Neural cell (in vitro differentiated cells): ENCODE measurements around the gene ABHD2. TPM values are rescaled to one million over a fixed set of nuclear protein-coding genes. Genes with fewer than 3 reads are reported as not detected.

Experiments used
- H2AFZ ChIP-seq: fragments of 200-600, 300-800 bp; sonication (generic), shearing (Covaris generic); 2 replicates; pipeline ENCODE4 v1.6.0; 2014; ENCODE audit warnings: low read depth, mild to moderate bottlenecking, antibody characterized with exemption, low read length, moderate library complexity
- H3F3A ChIP-seq: fragments of 200-600 bp; shearing (Covaris generic); 2 replicates; pipeline ENCODE4 v1.6.1; 2016; ENCODE audit warnings: mild to moderate bottlenecking, moderate library complexity, mixed read lengths, antibody characterized with exemption, low read length; ENCODE audit not compliant: insufficient read depth, poor library complexity, severe bottlenecking
- H3K27ac ChIP-seq: fragments of 200-600, 300-800 bp; sonication (generic), shearing (Covaris generic); 2 replicates; pipeline ENCODE4 v1.5.1; 2014; ENCODE audit warnings: mild to moderate bottlenecking, low read length, moderate library complexity
- H3K27me3 ChIP-seq: fragments of 300-800, 200-600 bp; sonication (generic), shearing (Covaris generic); 2 replicates; pipeline ENCODE4 v1.6.0; 2014; ENCODE audit warnings: mild to moderate bottlenecking, low read depth, low read length, moderate library complexity; ENCODE audit not compliant: insufficient read depth
- H3K36me3 ChIP-seq: fragments of 300-800, 200-600 bp; sonication (generic), shearing (Covaris generic); 2 replicates; pipeline ENCODE4 v1.5.1; 2014; ENCODE audit warnings: mild to moderate bottlenecking, antibody characterized with exemption, low read length, moderate library complexity; ENCODE audit not compliant: insufficient read depth
- H3K4me2 ChIP-seq: fragments of 300-800, 200-600 bp; sonication (generic), shearing (Covaris generic); 2 replicates; pipeline ENCODE4 v1.6.0; 2014; ENCODE audit warnings: mild to moderate bottlenecking, low read length
- H3K4me3 ChIP-seq: fragments of 300-800, 200-600 bp; sonication (generic), shearing (Covaris generic); 2 replicates; pipeline ENCODE4 v1.5.1; 2014; ENCODE audit warnings: mild to moderate bottlenecking, low read length, moderate library complexity
- H3K79me2 ChIP-seq: fragments of 200-600 bp; shearing (Covaris generic); replicated peaks from 2 replicates; pipeline ENCODE4 v1.6.0; 2014; ENCODE audit warnings: mild to moderate bottlenecking, low read length, moderate library complexity; ENCODE audit not compliant: insufficient read depth
- H3K9ac ChIP-seq: fragments of 300-800, 200-600 bp; sonication (generic), shearing (Covaris generic); 2 replicates; pipeline ENCODE4 v1.6.1; 2016; ENCODE audit warnings: mild to moderate bottlenecking, low read length, mixed read lengths
- H3K9me2 ChIP-seq: fragments of 200-600 bp; shearing (Covaris generic); 2 replicates; pipeline ENCODE4 v1.6.1; 2016; ENCODE audit warnings: mild to moderate bottlenecking, low read length, mixed read lengths; ENCODE audit not compliant: insufficient read depth
- H3K9me3 ChIP-seq: fragments of 200-600, 300-800 bp; sonication (generic), shearing (Covaris generic); 2 replicates; pipeline ENCODE4 v1.6.1; 2016; ENCODE audit warnings: mild to moderate bottlenecking, mixed run types, low read length, moderate library complexity, mixed read lengths
- H4K20me1 ChIP-seq: fragments of 200-600 bp; shearing (Covaris generic); 2 replicates; pipeline ENCODE4 v1.6.1; 2016; ENCODE audit warnings: mild to moderate bottlenecking, mixed run types; ENCODE audit not compliant: insufficient read depth
- CTCF ChIP-seq: fragments of 450-650 bp; IDR thresholded peaks from 2 replicates; pipeline ENCODE4 v1.5.1; 2014; ENCODE audit warnings: antibody characterized with exemption, mild to moderate bottlenecking, moderate library complexity; ENCODE audit not compliant: poor library complexity, severe bottlenecking
- EP300 ChIP-seq: fragments of 450-650 bp; conservative IDR thresholded peaks from 2 replicates; pipeline ENCODE4 v1.6.1; 2014; ENCODE audit warnings: antibody characterized with exemption, mild to moderate bottlenecking, moderate library complexity; ENCODE audit not compliant: poor library complexity, severe bottlenecking
- EZH2 ChIP-seq: fragments of 200-600, 300-800 bp; shearing (Covaris generic), sonication (generic); IDR thresholded peaks from 2 replicates; pipeline ENCODE4 v1.6.1; 2014; ENCODE audit warnings: antibody characterized with exemption, low read length, borderline replicate concordance, mild to moderate bottlenecking; ENCODE audit not compliant: insufficient read depth, poor library complexity, severe bottlenecking
- MXI1 ChIP-seq: fragments of 450-650 bp; conservative IDR thresholded peaks from 2 replicates; pipeline ENCODE4 v1.6.1; 2014; ENCODE audit warnings: antibody characterized with exemption, mild to moderate bottlenecking; ENCODE audit not compliant: poor library complexity, severe bottlenecking
- POLR2AphosphoS5 ChIP-seq: IDR thresholded peaks from 2 replicates; pipeline ENCODE4 v1.6.1; 2012
- RAD21 ChIP-seq: fragments of 450-650 bp; conservative IDR thresholded peaks from 2 replicates; pipeline ENCODE4 v1.6.1; 2014; ENCODE audit warnings: antibody characterized with exemption, mild to moderate bottlenecking, moderate library complexity
- REST ChIP-seq: IDR thresholded peaks from 2 replicates; pipeline ENCODE4 v1.6.1; 2012; ENCODE audit warnings: borderline replicate concordance
- SMC3 ChIP-seq: fragments of 450-650 bp; conservative IDR thresholded peaks from 2 replicates; pipeline ENCODE4 v1.6.1; 2014; ENCODE audit warnings: antibody characterized with exemption, mild to moderate bottlenecking, moderate library complexity; ENCODE audit not compliant: poor library complexity
- TAF1 ChIP-seq: IDR thresholded peaks from 2 replicates; pipeline ENCODE4 v1.6.1; 2012; ENCODE audit warnings: low read depth
- polyA plus RNA-seq: library from polyadenylated mRNA; depleted of rRNA; stranded (reverse); fragments of >200 nt; gene quantifications from 2 replicates; pipeline ENCODE4 v1.2.3, GENCODE V29; 2014

Gene ABHD2
- polyA plus RNA-seq, 1 donor from 2014 or later, result 19.0 TPM

GRCh38 chr15:89051875-89052274, 36.4 kb upstream of the ABHD2 start:
- Histone ChIP-seq H3K9ac (no peak overlapping the region), H3F3A (no peaks in the 10 kb centered on the region), H3K36me3 (no peaks in the 10 kb centered on the region), H3K27ac (no peak overlapping the region), H3K9me3 (no peaks in the 10 kb centered on the region), H2AFZ (no peak overlapping the region), H3K9me2 (no peaks in the 10 kb centered on the region), H3K4me2 (no peak overlapping the region), H3K79me2 (no peaks in the 10 kb centered on the region), H3K4me3 (no peak overlapping the region), H4K20me1 (no peaks in the 10 kb centered on the region), H3K27me3 (no peaks in the 10 kb centered on the region)
- TF ChIP-seq POLR2AphosphoS5 (no peak), EZH2 (no peak), MXI1 (no peak), CTCF (no peak), SMC3 (no peak), RAD21 (no peak), TAF1 (no peak), EP300 (no peak), REST (no peak)

GRCh38 chr15:89052474-89052873, 35.8 kb upstream of the ABHD2 start:
- Histone ChIP-seq H3K36me3 (no peaks in the 10 kb centered on the region), H3F3A (no peaks in the 10 kb centered on the region), H4K20me1 (no peaks in the 10 kb centered on the region), H2AFZ (no peak overlapping the region), H3K27me3 (no peaks in the 10 kb centered on the region), H3K9me2 (no peaks in the 10 kb centered on the region), H3K4me3 (no peak overlapping the region), H3K27ac (no peak overlapping the region), H3K79me2 (no peaks in the 10 kb centered on the region), H3K9me3 (no peaks in the 10 kb centered on the region), H3K4me2 (no peak overlapping the region), H3K9ac (no peak overlapping the region)
- TF ChIP-seq POLR2AphosphoS5, result no peak
- TF ChIP-seq RAD21, result no peak
- no peak for TF ChIP-seq EZH2
- no peak for TF ChIP-seq EP300
- no peak for TF ChIP-seq SMC3
- TF ChIP-seq TAF1, result no peak
- no peak for TF ChIP-seq MXI1
- no peak for TF ChIP-seq REST
